NAMALWA (cell line): ENCODE data around the gene NAV2.

ENCODE experiments used
- DNase-seq: peaks from one replicate; pipeline ENCODE4 v3.0.0-alpha.2; 2015; ENCODE audit warnings: low spot score

Gene NAV2

GRCh38 chr11:20022363-20023081, 309.9 kb downstream of the NAV2 start:
- DNase-seq = no peak

- no peak for DNase-seq
These were observed 310.4 kb downstream of the NAV2 start for GRCh38 chr11:20023082-20023426.

- no peak for DNase-seq
These were observed 311.7 kb downstream of the NAV2 start for GRCh38 chr11:20024172-20024935.

- no peak for DNase-seq
These were observed 312.7 kb downstream of the NAV2 start for GRCh38 chr11:20025332-20025840.

- DNase-seq = no peak
These were observed 314.3 kb downstream of the NAV2 start for GRCh38 chr11:20026629-20027555.

GRCh38 chr11:20027556-20028013, 314.9 kb downstream of the NAV2 start:
- no peak for DNase-seq

- DNase-seq = no peak
These were observed 316.6 kb downstream of the NAV2 start for GRCh38 chr11:20029193-20029592.

GRCh38 chr11:20030472-20030871, 317.8 kb downstream of the NAV2 start:
- DNase-seq = no peak

- no peak for DNase-seq
These were observed 318.7 kb downstream of the NAV2 start for GRCh38 chr11:20031155-20032001.

GRCh38 chr11:20032127-20032526, 319.5 kb downstream of the NAV2 start:
- no peak for DNase-seq

- DNase-seq = no peak
These were observed 320.1 kb downstream of the NAV2 start for GRCh38 chr11:20032577-20033260.

GRCh38 chr11:20033806-20034205, 321.2 kb downstream of the NAV2 start:
- no peak for DNase-seq

GRCh38 chr11:20034941-20035340, 322.3 kb downstream of the NAV2 start:
- no peak for DNase-seq

GRCh38 chr11:20035375-20035700, 322.7 kb downstream of the NAV2 start:
- no peak for DNase-seq

GRCh38 chr11:20035701-20036601, 323.3 kb downstream of the NAV2 start:
- no peak for DNase-seq

GRCh38 chr11:20036626-20037335, 324.1 kb downstream of the NAV2 start:
- no peak for DNase-seq

GRCh38 chr11:20037396-20038153, 324.9 kb downstream of the NAV2 start:
- DNase-seq = no peak

GRCh38 chr11:20038412-20038811, 325.8 kb downstream of the NAV2 start:
- DNase-seq = no peak
